Smooth muscle cell of bladder (primary cell): ENCODE results near the gene TTI1. TPM values are rescaled to one million over a fixed set of nuclear protein-coding genes. Genes with fewer than 3 reads are reported as not detected.

ENCODE experiments used
- total RNA-seq: library from RNA; depleted of rRNA; stranded (reverse); fragments of >200 nt; gene quantifications from 2 replicates; pipeline ENCODE4 v1.2.3, GENCODE V29; 2014

Gene TTI1
- total RNA-seq = 14.6 and 14.9 TPM in 2 replicates

DNA sequence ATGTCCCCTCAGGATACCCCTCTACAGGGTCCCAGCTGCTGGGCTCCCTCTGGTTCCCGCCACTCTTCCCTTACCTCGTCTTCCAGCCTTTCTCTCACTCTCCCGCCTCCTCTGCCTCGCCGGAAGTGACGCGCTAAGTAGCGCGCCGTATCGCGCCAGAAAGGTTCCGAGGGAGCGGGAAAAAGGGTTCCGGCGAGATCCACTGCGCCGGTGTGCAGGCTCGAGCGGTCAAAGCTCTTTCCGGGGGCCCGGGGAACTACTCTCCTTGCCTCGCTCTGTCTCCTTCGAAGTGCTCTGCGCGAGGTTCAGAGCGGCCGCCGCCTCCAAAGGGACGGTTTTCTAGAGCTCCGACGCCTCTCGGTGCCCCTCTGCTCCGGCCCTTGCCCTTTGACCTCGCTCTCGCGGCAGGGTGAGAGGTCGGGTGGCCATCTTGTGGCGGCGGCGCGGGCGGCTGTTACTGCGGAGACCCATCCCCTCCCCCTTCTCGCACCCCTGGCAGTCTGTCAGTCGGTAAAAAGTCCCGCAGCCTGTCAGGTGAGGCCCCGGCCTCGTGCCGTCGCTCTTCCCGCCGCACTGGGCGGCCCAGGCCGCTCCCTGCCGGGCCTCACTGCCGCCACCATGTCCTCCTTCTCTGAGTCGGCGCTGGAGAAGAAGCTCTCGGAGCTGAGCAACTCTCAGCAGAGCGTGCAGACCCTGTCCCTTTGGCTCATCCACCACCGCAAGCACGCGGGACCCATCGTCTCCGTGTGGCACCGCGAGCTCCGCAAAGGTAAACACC is at the start of gene TTI1, which contains the start of gene RPRD1B:
TTI1 (minus strand) TSS at position 127 of the 778 bp plus-strand sequence. CDS start 19,640 bp downstream, outside the sequence.
RPRD1B (plus strand) TSS at position 417 of the 778 bp plus-strand sequence; CDS start at position 619, 202 bp downstream.

Other genes with a start within 250 kb of the TTI1 start
- 0.85 and 1.1 TPM in 2 replicates for gene VSTM2L, start 130.3 kb downstream of the TTI1 start, total RNA-seq
- 15.6 and 18.9 TPM in 2 replicates for gene RPRD1B, start 290 bp upstream of the TTI1 start, total RNA-seq
- gene TGM2, start 131.8 kb upstream of the TTI1 start, total RNA-seq = 114 and 241 TPM in 2 replicates
- 0.43 and 1.9 TPM in 2 replicates for gene KIAA1755, start 227.3 kb upstream of the TTI1 start, total RNA-seq